ENCODE data around the gene CNTN4.
"Not testable (repeated sequence)": the region's sequence is repeated elsewhere in the genome, so short reads cannot be mapped to it uniquely, and the experiment has no call there.

The CNTN4 gene

DNA sequence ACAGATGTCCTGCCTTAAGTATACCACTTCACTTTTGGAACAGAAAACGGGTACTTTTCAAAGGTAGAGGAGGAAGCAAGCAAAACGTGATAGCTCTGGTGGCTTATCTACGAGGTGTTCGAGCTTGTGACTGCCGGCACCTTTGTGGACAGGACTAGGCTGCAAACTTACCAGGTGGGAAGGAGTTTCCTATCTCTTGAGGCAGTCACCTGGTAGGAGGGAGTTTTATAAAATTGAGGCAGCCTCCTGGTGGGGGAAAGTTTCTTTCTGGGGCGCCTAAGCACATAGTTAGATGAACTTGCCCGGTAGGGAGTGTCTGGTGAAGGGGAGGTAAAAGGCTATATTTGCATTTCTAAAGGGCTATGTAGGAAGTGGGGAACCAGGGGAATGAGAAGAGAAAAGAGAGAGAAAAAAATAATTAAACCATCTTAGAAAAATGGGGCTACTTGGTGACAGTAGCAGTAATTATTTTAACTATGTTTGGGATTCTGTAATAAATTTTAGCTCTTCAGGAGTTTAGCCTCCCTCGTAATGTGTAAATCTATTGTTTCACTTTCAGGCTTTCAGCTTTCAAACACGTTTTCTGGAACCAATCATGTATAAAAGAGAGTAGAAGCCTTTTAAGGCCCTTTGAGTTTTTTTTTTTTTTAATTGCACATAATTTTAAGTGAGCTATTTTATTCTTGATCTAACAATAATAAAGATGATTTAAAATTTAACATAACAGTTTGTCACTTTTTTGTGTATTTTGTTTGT is 880.5 kb downstream of the CNTN4 start:
- no peak for DNase-seq (ENCODE audit: low read depth)

GRCh38 chr3:2984005-2984830 is 885.6 kb downstream of the CNTN4 start:
- no peak for DNase-seq (ENCODE audit: low read depth)

GRCh38 chr3:2984831-2985220 is 886.2 kb downstream of the CNTN4 start:
- DNase-seq (ENCODE audit: low read depth), result no peak

- no peak for DNase-seq (ENCODE audit: low read depth)
Measured at GRCh38 chr3:2985479-2985878, 886.8 kb downstream of the CNTN4 start.

DNA sequence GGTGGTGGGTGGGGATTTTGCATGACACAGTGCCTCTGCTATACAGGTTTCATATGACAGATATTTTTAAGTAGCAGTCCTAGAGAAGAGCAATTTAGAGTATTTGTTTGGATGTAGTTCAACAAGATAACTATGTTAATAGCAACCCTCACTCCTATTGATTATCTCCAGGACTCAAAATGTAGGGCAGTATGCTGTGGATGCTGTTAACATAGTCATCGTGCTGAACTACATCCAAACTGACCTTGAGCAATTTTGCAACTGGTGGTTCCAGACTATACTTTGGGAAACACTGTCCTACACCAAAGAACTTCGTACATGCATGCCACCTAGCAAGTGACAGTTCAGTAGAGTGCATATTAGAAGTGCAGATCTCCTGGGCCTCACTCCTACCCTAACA is 893.9 kb downstream of the CNTN4 start:
- DNase-seq (ENCODE audit: low read depth), result no peak

- not testable (repeated sequence) for DNase-seq (ENCODE audit: low read depth)
Measured at GRCh38 chr3:2993130-2993529, 894.5 kb downstream of the CNTN4 start.

GRCh38 chr3:2993736-2994135 is 895.1 kb downstream of the CNTN4 start:
- no peak for DNase-seq (ENCODE audit: low read depth)

DNA sequence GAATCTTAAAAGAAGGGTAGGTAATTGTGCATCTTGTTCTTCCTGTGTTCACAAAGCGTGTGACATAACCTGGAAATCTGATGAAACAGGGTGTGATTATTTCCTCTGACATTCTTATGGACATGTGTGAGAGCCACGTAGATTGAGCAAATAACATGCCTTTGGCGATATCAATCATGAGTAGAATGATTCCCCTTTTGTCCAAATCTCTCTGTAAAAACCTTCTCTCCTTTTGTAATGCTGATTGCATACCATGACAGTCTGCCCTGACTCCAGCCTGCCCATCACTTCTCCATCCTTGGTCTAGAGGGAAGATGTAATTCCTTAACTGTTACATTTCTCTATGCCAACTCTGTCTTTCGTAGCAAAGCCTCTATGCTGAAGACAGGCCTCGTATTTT is 896.5 kb downstream of the CNTN4 start:
- no peak for DNase-seq (ENCODE audit: low read depth)

DNA sequence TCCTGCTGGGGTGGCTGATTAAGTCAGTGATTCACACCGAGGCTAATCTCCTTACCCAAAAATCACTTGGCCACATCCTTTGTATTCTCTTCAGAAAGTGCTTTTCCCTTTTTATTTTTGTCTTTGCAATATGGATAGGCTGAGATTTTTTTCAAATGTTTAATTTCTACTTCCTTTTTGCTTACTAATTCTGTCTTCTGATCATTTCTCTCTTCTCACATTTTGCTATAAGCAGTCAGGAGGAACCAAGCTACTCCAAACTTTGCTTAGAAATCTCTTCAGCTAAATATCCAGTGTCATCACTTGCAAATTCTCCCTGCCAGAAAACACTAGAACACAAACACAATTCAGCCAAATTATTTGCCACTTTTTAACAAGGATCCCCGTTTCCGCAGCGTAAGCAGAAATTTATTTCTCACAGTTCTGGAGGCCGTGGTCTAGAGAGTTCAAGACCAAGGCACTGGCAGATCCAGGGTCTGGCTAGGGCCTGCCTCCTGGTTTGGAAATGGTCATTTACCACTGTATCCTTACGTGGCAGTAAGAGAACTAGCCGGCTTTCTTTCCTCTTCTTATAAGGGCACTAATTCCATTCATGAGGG is 906.6 kb downstream of the CNTN4 start:
- no peak for DNase-seq (ENCODE audit: low read depth)

DNA sequence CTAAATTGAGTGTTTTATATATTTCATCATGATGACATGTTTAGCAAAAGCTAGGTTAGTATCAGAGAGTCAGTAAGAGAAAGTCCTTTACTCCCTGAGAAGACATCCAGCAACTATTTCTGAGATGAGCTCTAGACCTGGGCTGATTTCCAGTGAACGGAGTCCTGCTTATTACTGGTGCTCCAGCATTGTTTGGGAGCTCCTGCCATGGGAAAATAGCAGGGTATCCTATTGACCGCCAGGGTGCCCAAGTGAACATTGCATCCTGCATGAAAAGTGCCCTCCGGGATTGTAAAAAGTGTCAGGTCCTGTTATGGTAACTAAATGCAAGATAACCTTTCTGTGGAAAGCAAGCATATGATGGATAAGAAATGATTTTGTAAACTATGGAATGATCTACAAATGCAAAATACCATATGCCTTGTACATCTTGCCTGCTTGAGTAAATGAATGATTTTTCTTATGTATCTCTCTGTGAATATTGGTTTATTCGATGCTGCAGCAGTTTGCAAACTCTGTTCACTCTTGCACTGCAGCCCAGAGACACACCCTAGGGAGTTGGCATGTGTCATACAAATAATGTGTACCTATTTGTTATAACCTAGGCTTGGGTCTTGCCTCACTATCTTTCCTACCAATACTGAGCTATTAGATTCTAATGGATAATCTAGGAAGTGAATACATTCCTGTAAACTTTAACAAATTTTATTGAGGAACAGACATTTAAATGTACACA is 914.8 kb downstream of the CNTN4 start:
- no peak for DNase-seq (ENCODE audit: low read depth)

DNA sequence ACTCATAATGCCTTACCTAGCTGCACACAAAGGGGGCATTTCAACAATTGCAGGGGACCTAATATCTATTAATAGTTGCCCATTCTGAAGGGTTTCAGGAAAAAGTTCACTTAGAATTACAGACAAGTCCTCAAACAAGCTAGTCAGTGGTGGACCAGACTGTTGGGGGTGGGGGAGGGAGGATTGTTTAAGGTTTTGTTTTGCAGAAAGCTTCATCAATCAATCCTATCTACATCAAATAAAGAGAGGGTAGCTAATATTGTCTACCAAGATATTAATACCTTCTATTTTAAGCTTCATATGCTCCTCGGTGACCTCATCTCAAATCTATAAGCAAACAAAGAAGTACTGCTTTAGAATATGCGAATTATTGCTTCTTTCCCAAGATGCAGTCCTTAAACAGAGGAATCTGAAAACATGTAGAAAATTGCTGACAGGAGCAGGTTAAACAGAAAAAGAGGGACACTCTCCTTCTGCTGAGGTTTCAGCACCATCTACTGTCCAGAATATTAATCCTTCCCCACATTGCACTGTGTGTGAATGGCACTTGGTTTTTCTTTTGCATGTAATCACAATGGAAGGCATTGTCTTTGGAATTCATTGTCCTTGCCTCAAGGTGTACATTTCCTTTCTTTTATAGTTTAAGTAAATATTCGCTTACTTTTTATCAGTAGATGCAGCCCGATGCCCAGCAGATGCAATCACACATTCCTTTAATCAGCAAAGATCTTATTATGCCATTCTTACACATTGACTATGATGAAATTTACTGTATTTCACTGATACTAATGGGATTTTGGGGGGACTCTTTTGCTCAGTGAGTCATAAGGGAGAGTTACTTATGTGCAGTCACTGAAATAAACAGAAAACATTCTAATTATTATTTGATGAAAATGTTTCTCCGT is 916.8 kb downstream of the CNTN4 start:
- DNase-seq (ENCODE audit: low read depth), result no peak

DNA sequence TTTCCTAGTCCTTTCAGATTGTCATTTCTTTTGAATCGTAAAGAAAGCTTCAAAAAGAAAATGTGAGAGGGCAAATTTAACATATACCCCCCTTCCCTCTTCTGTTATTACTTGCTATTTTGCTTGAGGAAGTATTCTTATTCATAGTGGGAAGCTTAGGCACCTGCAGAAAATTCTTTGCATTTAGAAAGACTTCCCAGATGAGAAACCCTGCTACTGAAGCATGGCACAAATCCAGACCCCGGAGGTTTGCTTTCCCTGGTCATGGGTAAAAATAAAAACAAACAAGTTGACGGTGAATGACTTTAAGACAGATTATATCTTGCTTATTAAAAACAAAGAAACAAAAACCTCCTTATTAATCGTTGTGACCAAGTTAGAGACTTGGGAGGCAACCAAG is 917.6 kb downstream of the CNTN4 start:
- no peak for DNase-seq (ENCODE audit: low read depth)

DNA sequence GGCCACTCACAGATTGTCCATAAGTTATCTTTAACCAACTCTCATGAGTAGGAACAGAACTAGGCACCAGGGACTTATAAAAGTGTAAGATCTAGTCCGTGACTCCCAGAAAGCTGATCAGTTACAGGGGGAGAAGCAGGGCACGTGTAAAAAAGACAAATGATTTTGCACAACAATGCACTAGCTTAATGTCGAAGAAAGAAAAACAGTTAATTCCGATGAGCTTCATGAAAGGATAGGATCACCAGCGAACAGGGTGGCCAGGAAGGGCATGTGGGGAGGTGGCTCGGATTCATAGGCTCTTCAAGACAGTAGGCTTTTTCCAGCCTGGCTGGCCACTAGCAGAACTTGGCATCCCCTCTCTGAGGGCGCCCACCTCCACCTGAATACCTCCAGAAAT is 921.5 kb downstream of the CNTN4 start:
- no peak for DNase-seq (ENCODE audit: low read depth)

GRCh38 chr3:3023111-3023745 is 924.6 kb downstream of the CNTN4 start:
- no peak for DNase-seq (ENCODE audit: low read depth)

- no peak for DNase-seq (ENCODE audit: low read depth)
Measured at GRCh38 chr3:3027976-3028567, 929.4 kb downstream of the CNTN4 start.

DNA sequence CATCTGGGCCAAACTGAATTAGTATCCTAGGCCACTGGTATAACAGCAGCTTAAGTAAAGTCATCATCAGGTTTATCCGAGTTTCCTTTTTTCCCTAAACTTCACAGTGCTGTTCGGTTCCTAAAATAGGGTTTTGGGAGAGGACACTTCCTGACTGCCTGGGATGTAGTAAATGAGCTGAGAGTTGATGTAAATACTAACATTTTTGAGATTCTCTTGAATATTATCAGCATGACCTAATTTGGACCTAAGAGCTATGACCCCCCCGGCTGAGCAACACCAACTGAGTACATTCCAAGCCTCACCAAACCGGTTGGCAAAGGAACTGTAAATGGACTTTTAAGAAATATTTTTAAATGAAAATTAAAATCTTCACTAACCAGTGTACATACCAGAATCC is 932.7 kb downstream of the CNTN4 start:
- no peak for DNase-seq (ENCODE audit: low read depth)

DNA sequence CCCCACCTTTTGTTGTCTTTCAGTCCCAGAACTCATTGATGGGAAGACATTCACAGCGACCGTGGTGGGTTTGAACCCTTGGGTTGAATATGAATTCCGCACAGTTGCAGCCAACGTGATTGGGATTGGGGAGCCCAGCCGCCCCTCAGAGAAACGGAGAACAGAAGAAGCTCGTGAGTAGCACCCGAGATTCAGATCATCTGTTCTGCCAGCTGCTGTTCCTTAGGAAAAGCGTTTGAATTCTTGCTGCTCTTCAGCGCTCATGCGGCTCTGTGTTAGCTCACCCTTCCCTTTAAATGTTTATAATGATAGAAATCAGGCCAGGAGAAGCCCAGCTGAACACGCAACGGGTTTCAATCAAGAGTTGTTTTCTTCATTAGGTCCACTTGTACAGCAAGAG is 938.5 kb downstream of the CNTN4 start:
- DNase-seq (ENCODE audit: low read depth), result no peak

DNA sequence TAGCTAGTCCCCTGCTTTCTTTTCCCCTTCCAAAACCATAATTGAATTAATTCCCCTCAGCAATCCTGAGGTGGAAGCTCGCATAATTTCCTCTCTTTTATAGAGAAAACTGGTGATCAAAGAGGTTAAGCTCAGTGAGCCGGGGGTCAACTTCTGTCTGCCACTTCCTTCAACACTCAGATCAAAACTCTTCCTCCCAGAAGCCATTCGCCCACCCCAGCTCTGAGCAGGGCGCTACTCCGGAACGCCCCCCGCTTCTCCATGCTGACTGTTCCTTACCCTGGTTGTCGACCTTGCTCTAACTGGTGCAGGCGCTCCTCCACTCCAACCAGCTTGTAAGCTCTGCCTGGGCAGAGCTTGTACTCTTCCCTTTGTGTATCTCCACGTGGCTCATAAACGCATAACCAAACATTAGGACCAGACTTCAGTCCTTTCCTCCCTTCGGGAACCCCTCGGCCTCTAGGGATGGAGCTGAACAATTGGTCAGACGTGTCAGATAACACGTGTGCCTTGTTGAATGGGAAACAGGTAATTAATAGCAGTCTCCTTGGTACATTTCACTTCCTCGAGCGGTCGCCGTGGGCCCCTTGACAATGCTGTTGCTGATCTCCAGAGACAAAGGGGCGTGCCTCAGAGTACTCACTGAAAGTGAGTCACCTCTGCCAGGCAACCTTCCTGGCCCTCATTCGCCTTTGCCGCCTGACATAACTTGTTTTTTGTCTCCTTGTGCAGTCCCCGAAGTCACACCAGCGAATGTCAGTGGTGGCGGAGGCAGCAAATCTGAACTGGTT is 939.7 kb downstream of the CNTN4 start:
- no peak for DNase-seq (ENCODE audit: low read depth)

- DNase-seq (ENCODE audit: low read depth), result no peak
Measured at GRCh38 chr3:3053974-3054373, 955.3 kb downstream of the CNTN4 start.

GRCh38 chr3:3059645-3060044 is 961.0 kb downstream of the CNTN4 start:
- DNase-seq (ENCODE audit: low read depth), result no peak

Data from GM04504 (cell line).